Measurements from ENCODE around the gene POLR3B. TPM values are rescaled to one million over a fixed set of nuclear protein-coding genes. Genes with fewer than 3 reads are reported as not detected.

POLR3B gene
- total RNA-seq, 1 experiment from 2014 or later = 12.9 TPM

DNA sequence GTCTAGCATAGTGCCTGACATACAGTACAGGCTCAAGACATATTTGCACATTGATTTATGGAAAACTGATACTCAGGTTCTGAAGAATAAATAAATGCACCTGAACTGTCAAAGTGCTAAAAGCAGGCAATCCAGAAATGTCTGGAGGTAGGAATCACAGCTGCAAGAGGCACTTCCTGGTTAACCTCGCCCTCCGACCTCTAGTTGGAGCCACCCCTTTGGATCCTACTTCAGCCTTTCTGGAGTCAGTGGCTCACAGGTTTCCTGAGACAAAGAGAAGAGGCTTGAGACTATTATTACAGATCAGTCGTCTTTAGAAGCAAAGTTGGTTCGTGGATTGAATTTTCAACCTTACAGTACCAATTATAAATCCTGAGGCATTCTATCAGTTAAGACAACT, 42.0 kb upstream of the POLR3B start:
- Histone ChIP-seq H3K9me3 (ENCODE audit: insufficient read depth, low read depth) (no peaks in the 10 kb centered on the region), H3F3A (ENCODE audit: insufficient read depth, low read depth) (no peaks in the 10 kb centered on the region), H3K9me2 (ENCODE audit: insufficient read depth) (no peaks in the 10 kb centered on the region), H3K4me1 (replicated peaks; ENCODE audit: insufficient read depth) (no peaks in the 10 kb centered on the region), H3K4me3 (no peak overlapping the region), H3K27me3 (ENCODE audit: insufficient read depth, low read depth) (no peaks in the 10 kb centered on the region), H3K79me2 (ENCODE audit: low read depth) (no peaks in the 10 kb centered on the region), H3K36me3 (ENCODE audit: low read depth) (peaks cover 17% of the 10 kb centered on the region; the same call in 1 of the 2 replicates), H4K20me1 (ENCODE audit: insufficient read depth) (no peaks in the 10 kb centered on the region), H2AFZ (no peak overlapping the region), H3K4me2 (no peak overlapping the region), H3K27ac (no peak overlapping the region)
- intact Hi-C loops (cut with micrococcal nuclease; ENCODE audit: unreplicated experiment) = no loop called here
- DNase-seq = no peak
- ChIA-PET POLR2A (ENCODE audit: unreplicated experiment) (no interaction called here), CTCF (no interaction called here)
- no peak for TF ChIP-seq EZH2 (IDR thresholded peaks at IDR 0.05; ENCODE audit: low read depth)
- no peak for TF ChIP-seq CTCF (conservative IDR thresholded peaks at IDR 0.05)
- BruUV-seq (replicated peaks) = no TSS peak

GRCh38 chr12:106317406-106318082, 40.0 kb upstream of the POLR3B start:
- Histone ChIP-seq H3K4me3 (no peak overlapping the region), H3F3A (ENCODE audit: insufficient read depth, low read depth) (no peaks in the 10 kb centered on the region), H3K9me3 (ENCODE audit: insufficient read depth, low read depth) (no peaks in the 10 kb centered on the region), H2AFZ (no peak overlapping the region), H3K79me2 (ENCODE audit: low read depth) (no peaks in the 10 kb centered on the region), H4K20me1 (ENCODE audit: insufficient read depth) (no peaks in the 10 kb centered on the region), H3K4me1 (replicated peaks; ENCODE audit: insufficient read depth) (no peaks in the 10 kb centered on the region), H3K27me3 (ENCODE audit: insufficient read depth, low read depth) (no peaks in the 10 kb centered on the region), H3K27ac (no peak overlapping the region), H3K9me2 (ENCODE audit: insufficient read depth) (no peaks in the 10 kb centered on the region), H3K36me3 (ENCODE audit: low read depth) (peaks cover 23% of the 10 kb centered on the region; the same call in 1 of the 2 replicates), H3K4me2 (no peak overlapping the region)
- intact Hi-C loops (cut with micrococcal nuclease; ENCODE audit: unreplicated experiment) = no loop called here
- ChIA-PET CTCF (no interaction called here), POLR2A (ENCODE audit: unreplicated experiment) (interaction anchor here (0.6 kb wide), 1 partner anchor 75 kb away, joined by 4 read pairs; no protein-coding TSS in a partner anchor)
- DNase-seq = no peak
- TF ChIP-seq CTCF (conservative IDR thresholded peaks at IDR 0.05) = no peak
- TF ChIP-seq EZH2 (IDR thresholded peaks at IDR 0.05; ENCODE audit: low read depth) = no peak
- no TSS peak for BruUV-seq (replicated peaks)

DNA sequence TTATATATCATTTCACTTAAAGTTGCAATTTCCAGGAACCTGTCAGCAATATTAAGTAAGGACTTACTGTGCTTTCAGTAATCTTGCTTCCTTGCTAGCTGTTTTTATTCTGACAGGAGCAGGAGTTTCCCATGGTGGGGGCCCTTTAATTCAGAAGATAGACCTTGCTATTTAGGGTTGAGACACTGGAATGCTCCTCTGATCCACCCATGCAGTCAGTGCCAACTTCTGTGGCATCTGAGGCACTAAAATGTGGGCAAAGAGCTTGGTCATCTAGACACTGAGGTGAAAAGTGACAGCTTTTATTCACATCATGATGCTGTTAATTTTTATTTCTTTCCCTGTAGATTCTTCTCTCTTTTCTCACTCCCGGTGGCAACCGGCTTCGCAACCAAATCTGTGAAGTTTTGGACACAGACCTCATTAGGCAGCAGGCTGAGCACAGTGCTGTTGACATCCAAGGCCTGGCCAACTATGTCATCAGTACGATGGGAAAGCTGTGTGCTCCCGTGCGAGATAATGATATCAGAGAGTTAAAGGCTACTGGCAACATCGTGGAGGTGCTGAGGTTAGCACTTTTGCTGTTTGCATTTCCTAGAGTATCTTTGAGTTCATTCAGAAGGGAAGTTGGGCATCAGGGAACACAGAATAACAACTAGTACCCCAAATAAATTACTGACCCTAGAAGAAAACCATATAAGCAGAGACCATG, 36.3 kb upstream of the POLR3B start:
- Histone ChIP-seq H3K4me2 (no peak overlapping the region), H3K36me3 (ENCODE audit: low read depth) (peaks cover 34% of the 10 kb centered on the region), H3K79me2 (ENCODE audit: low read depth) (no peaks in the 10 kb centered on the region), H3K4me3 (no peak overlapping the region), H3K9me3 (ENCODE audit: insufficient read depth, low read depth) (no peaks in the 10 kb centered on the region), H4K20me1 (ENCODE audit: insufficient read depth) (no peaks in the 10 kb centered on the region; the same call in 1 of the 2 replicates), H2AFZ (no peak overlapping the region), H3F3A (ENCODE audit: insufficient read depth, low read depth) (no peaks in the 10 kb centered on the region), H3K4me1 (replicated peaks; ENCODE audit: insufficient read depth) (no peaks in the 10 kb centered on the region), H3K27ac (no peak overlapping the region), H3K9me2 (ENCODE audit: insufficient read depth) (no peaks in the 10 kb centered on the region), H3K27me3 (ENCODE audit: insufficient read depth, low read depth) (no peaks in the 10 kb centered on the region)
- ChIA-PET CTCF (no interaction called here), POLR2A (ENCODE audit: unreplicated experiment) (no interaction called here)
- no peak for DNase-seq
- TF ChIP-seq EZH2 (IDR thresholded peaks at IDR 0.05; ENCODE audit: low read depth) (no peak), CTCF (conservative IDR thresholded peaks at IDR 0.05) (no peak)
- intact Hi-C loops (cut with micrococcal nuclease; ENCODE audit: unreplicated experiment) = no loop called here
- no TSS peak for BruUV-seq (replicated peaks)
